Right kidney (tissue), 1 donor: Measurements from ENCODE around the gene ZNF785.
"Not testable (repeated sequence)": the region's sequence is repeated elsewhere in the genome, so short reads cannot be mapped to it uniquely, and the experiment has no call there.

Source experiments
- DNase-seq: peaks from one replicate; pipeline ENCODE4 v3.0.0-alpha.2; 2016

The ZNF785 gene

GRCh38 chr16:30603945-30604315, 18.4 kb upstream of the ZNF785 start:
- DNase-seq = no peak

- no peak for DNase-seq
Observed at GRCh38 chr16:30602616-30603277, 17.2 kb upstream of the ZNF785 start.

GRCh38 chr16:30601966-30602365, 16.5 kb upstream of the ZNF785 start:
- DNase-seq = no peak

GRCh38 chr16:30600929-30601328, 15.4 kb upstream of the ZNF785 start:
- DNase-seq = no peak

GRCh38 chr16:30600215-30600614, 14.7 kb upstream of the ZNF785 start:
- DNase-seq = no peak

GRCh38 chr16:30592871-30593270, 7.4 kb upstream of the ZNF785 start:
- DNase-seq = no peak

GRCh38 chr16:30590869-30591268, 5.4 kb upstream of the ZNF785 start:
- DNase-seq = not testable (repeated sequence)

GRCh38 chr16:30589582-30589981, 4.1 kb upstream of the ZNF785 start:
- DNase-seq = not testable (repeated sequence)

GRCh38 chr16:30588651-30589050, 3.2 kb upstream of the ZNF785 start:
- DNase-seq = no peak

- no peak for DNase-seq
Observed at GRCh38 chr16:30585022-30585399, 486 bp downstream of the ZNF785 start.

- DNase-seq = no peak
Observed at GRCh38 chr16:30582611-30583340, 2.7 kb downstream of the ZNF785 start.

GRCh38 chr16:30581457-30581856, 4.0 kb downstream of the ZNF785 start:
- DNase-seq = no peak

- no peak for DNase-seq
Observed at GRCh38 chr16:30574678-30575077, 10.8 kb downstream of the ZNF785 start.

- peak; percentile 99 for DNase-seq
Observed at GRCh38 chr16:30571445-30572322, 13.8 kb downstream of the ZNF785 start, which contains the start of gene ZNF688. TSS of gene ZNF688 (minus strand) at chr16:30571714. CDS start at chr16:30571629, 85 bp downstream.

- no peak for DNase-seq
Observed at GRCh38 chr16:30570636-30571444, 14.7 kb downstream of the ZNF785 start.

- DNase-seq = peak; percentile 27
Observed at GRCh38 chr16:30569746-30570635, 15.5 kb downstream of the ZNF785 start.

GRCh38 chr16:30569281-30569680, 16.2 kb downstream of the ZNF785 start:
- DNase-seq = no peak

- DNase-seq = no peak
Observed at GRCh38 chr16:30567991-30568638, 17.4 kb downstream of the ZNF785 start.

GRCh38 chr16:30567160-30567990, 18.1 kb downstream of the ZNF785 start:
- no peak for DNase-seq

- no peak for DNase-seq
Observed at GRCh38 chr16:30566531-30566930, 19.0 kb downstream of the ZNF785 start.
